DND-41 (cell line): ENCODE results near the gene GPR33.

Source experiments
- EZH2 ChIP-seq: IDR thresholded peaks from 3 replicates; pipeline ENCODE4 v1.6.1; 2012; ENCODE audit warnings: borderline replicate concordance, low read depth, mild to moderate bottlenecking, moderate library complexity, low read length, inconsistent platforms; ENCODE audit not compliant: severe bottlenecking
- TF ChIP-seq, protein P1 (sequence below): IDR thresholded peaks from 2 replicates; pipeline ENCODE4 v1.5.1; 2012; ENCODE audit warnings: borderline replicate concordance, low read length, moderate library complexity, mild to moderate bottlenecking; ENCODE audit not compliant: poor library complexity, severe bottlenecking; ENCODE audit errors: extremely low read depth

GRCh38 chr14:31536201-31536960, 48.5 kb upstream of the GPR33 start:
- TF ChIP-seq, protein P1, sequence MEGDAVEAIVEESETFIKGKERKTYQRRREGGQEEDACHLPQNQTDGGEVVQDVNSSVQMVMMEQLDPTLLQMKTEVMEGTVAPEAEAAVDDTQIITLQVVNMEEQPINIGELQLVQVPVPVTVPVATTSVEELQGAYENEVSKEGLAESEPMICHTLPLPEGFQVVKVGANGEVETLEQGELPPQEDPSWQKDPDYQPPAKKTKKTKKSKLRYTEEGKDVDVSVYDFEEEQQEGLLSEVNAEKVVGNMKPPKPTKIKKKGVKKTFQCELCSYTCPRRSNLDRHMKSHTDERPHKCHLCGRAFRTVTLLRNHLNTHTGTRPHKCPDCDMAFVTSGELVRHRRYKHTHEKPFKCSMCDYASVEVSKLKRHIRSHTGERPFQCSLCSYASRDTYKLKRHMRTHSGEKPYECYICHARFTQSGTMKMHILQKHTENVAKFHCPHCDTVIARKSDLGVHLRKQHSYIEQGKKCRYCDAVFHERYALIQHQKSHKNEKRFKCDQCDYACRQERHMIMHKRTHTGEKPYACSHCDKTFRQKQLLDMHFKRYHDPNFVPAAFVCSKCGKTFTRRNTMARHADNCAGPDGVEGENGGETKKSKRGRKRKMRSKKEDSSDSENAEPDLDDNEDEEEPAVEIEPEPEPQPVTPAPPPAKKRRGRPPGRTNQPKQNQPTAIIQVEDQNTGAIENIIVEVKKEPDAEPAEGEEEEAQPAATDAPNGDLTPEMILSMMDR: no peak
- no peak for TF ChIP-seq EZH2
